22Rv1 (cell line): ENCODE data around the gene C10orf62.
"Not testable (repeated sequence)": the region's sequence is repeated elsewhere in the genome, so short reads cannot be mapped to it uniquely, and the experiment has no call there.

ENCODE experiments used
- H3K27ac ChIP-seq: fragments of 450-650 bp; 2 replicates; pipeline ENCODE4 v1.5.1; 2017
- CTCF ChIP-seq: fragments of 450-650 bp; IDR thresholded peaks from 2 replicates; pipeline ENCODE4 v1.5.1; 2017; ENCODE audit warnings: mild to moderate bottlenecking
- ZFX ChIP-seq: fragments of 450-650 bp; IDR thresholded peaks from 2 replicates; pipeline ENCODE4 v1.6.1; 2017; ENCODE audit warnings: antibody characterized with exemption, borderline replicate concordance

The C10orf62 gene

GRCh38 chr10:97628228-97628627, 38.7 kb downstream of the C10orf62 start:
- H3K27ac ChIP-seq, result no peak overlapping the region
- TF ChIP-seq CTCF, result no peak
- no peak for TF ChIP-seq ZFX

GRCh38 chr10:97629289-97629688, 39.8 kb downstream of the C10orf62 start:
- H3K27ac ChIP-seq, result no peak overlapping the region
- TF ChIP-seq CTCF, result no peak
- no peak for TF ChIP-seq ZFX

GRCh38 chr10:97631098-97631497, 41.6 kb downstream of the C10orf62 start:
- TF ChIP-seq ZFX, result no peak
- no peak for TF ChIP-seq CTCF
- no peak overlapping the region for H3K27ac ChIP-seq

GRCh38 chr10:97632949-97633884, 43.7 kb downstream of the C10orf62 start, which contains the start of gene MORN4:
TSS of gene MORN4 (minus strand) at chr10:97633500. CDS start at chr10:97619653, 13,847 bp downstream.
- H3K27ac ChIP-seq, result peak within 1 kb of the TSS; percentile 52
- TF ChIP-seq CTCF (no peak), ZFX (no peak)

- TF ChIP-seq CTCF (peak; percentile 33), ZFX (no peak)
- H3K27ac ChIP-seq, result peak overlapping the region; percentile 52
Observed at GRCh38 chr10:97633921-97634320, 44.4 kb downstream of the C10orf62 start.

- TF ChIP-seq ZFX (no peak), CTCF (no peak)
- H3K27ac ChIP-seq, result no peak overlapping the region
Observed at GRCh38 chr10:97635577-97635976, 46.1 kb downstream of the C10orf62 start.

- not testable (repeated sequence) for H3K27ac ChIP-seq
Observed at GRCh38 chr10:97639090-97639489, 49.6 kb downstream of the C10orf62 start.
